ENCODE data around the gene ZBTB7B.

Gene ZBTB7B

DNA sequence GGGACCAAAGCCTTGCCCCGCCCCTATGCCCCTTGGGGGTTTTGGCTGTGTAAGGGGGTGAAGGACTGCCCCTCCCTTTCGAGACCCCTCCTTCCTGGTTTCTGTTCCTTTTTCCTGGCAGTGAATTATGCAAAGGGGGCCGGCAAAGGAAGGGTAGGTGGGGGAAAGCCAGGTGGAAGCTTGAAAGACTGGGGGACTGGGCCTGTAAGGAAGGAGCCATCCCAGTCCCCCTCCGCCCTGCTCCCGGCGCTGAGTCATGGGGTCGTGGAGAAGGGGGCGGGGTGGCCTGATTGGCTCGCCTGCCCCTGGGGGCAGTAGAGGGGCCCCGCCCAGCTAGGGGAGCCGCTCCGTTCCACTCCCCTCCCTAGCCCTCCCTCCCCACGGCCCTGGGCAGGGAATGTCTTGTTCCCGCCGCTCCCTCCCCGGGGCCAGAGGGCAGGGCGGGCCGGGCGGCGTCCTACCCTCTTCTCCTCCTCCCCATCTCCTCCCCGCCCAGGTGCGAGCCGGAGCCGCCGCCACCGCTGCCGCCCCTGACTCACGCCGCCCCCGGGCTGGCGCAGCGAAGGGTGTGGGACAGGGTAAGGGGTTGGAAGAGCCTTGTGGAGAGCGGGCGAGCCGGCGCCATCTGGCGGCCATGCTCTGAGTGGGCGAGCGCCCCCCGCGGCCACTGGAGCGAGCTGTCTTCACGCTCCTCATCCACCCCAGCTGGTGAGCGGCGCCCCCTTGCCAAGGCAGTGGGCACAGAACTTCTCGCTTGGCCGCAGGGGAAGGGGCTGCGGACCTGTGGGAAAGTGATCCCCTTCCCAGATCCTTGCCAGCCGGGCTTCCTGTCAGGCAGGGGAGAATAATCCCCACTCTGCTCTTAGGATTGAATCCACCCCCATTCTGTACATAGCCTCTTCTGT, 14.7 kb downstream of the ZBTB7B start:
- peak; percentile 58 for DNase-seq (ENCODE audit: low read depth)

DNA sequence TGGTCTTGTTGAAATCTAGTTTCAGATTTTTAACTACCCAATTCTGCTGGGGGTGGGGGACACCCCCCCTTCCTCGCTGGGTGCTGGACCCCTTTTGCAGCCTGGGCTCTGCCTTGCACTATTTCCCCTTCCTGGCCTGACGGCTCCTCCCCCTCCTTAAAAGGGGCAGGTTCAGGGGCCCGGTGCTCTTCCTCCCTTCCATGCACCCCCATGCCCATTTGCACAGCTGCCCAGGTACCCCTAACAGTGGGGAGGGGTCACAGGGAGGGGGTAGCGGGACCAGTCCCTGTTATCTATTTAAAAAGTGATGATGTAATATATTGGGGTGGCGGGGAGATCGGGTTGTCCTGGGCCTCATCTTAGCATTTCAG, 15.3 kb downstream of the ZBTB7B start:
- no peak for DNase-seq (ENCODE audit: low read depth)

DNA sequence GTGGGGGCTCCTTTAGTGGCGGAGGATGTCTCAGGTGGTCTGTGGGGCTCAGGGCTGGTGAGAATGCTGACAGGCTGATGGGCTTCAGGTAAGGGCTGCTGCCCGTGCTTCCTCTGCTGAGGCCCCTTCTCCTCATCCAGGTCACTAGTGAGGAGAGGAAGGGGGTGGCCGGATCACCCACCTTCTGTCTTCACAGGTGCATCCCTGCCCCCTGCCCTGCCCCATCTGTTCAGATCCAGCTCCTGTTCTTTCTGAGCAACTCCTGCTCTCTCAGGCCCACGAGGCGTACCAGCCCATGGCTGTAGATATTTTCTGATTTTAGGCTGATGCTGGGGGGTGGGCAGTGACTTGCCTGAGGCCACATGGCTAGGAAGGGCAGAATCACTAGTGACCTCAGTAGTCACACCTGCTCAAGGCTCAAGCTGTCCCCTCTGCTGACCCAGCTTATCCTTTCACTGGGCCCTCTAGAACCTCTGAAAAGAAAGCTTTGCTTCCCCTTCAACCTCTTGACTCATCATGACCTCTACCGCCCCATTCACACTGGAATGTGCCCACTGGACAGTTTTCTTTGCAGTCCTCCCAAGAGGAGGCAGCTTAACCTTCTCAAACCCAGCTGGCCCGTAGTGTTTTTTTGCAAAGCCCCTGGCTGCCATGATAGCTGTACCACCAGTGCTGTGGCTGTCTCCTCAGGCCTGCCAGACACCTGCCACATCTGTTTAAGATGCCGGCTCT, 16.2 kb downstream of the ZBTB7B start:
- no peak for DNase-seq (ENCODE audit: low read depth)

DNA sequence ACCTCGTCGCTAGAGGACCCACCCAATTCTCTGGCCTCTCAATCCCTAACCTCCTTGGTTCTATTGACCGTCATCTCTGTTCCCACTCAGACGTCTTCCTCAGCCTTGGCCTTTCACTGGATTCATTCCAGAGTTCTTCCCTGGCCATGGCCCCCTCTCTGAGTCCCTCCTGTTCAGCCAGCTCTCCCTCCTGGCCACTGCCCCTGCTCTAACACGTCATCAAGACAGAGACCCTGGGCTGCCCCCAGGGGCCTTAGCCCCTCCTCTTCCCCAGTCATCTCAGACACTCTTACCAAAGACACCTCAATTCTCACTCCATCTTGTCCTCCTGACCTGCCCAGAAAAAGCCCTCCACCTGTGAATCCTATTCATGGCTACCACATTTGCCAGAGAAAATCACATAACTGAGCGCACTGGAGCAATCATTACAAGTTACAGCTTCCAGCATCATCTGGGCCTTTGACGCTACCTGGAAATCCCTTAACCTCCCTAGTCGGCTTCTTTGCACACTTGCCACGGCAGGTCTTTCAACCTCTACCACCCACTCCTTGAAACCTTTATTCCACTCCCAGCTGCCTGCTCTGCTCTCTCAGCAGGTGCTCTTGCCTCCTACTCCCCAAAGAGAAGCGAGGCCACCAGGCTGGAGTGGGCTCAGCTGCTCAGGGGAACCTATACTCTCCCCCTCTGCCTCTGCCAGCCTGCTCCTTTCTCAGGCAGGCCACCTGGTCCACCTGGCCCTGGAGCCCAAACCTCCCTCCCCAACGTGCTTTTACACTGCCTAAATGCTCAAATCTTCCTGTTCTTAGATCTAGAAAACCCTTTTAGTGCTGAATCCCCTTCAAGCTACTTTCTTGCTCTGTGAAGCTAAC, 17.0 kb downstream of the ZBTB7B start:
- no peak for DNase-seq (ENCODE audit: low read depth)

DNA sequence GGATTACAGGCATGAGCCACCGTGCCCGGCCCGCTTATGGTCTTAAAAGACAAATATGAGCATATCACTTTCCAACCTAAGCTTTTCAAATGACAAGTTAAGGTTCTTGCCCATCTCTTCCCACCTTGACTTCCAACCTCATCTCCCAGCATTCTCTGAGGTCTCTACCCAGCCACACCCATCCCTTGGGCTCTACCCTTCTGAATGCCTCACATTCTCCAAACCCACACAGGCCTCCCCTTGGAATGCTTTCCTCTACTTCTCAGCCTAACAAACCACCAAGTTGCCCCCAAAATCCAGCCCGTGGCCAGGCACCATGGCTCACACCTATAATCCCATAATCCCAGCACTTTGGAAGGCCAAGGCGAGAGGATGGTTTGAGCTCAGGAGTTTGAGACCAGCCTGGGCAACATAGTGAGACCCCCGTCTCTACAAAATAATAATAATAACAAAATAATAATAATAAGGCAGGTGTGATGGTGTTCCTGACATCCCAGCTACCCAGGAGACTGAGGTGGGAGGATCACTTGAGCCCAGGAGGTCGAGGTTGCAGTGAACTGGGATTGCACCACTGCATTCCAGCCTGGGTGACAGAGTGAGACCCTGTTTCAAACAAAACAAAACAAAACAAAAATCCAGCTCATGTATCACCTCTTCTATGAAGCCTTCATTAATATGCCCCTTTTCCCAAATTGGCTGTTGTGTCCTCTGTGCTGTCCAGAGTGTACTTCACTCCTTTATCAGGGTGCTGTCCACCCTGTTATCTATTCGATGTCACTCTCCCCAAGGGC, 19.7 kb downstream of the ZBTB7B start:
- DNase-seq (ENCODE audit: low read depth): no peak

DNA sequence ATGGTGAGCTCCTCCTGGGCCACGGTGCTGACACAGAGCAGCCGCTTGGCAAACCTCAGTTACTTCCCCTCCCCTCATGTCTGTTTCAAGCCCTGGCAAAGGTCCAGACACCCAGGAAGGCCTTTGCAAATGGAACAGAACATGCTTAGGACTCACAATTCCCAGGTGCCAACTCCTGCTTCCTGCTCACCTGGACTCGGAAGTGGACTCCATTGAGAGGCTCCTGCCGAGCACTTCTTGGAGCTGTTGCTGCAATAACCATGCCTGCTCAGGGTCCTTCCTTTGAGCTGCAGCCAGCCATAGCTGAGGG, 20.3 kb downstream of the ZBTB7B start:
- DNase-seq (ENCODE audit: low read depth): no peak

DNA sequence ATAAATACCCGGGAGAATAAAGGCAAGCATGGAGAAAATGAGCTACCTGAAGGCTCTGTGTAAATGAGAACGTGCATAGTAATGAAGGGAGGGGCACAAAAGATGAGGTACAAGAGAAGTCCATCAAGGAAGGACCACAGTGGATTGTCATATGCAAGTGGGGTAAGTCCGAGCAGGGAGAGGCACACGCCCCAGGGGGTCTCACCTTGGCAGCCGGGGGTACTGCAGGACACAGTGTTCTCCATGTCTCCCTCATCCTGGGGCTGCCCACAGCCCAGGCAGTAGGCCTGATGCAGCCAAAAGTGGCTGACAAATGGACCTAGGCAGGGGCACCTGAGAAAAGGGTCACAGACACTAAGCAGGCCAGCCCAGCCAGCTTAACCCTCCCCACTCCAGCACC, 21.0 kb downstream of the ZBTB7B start:
- DNase-seq (ENCODE audit: low read depth): no peak

DNA sequence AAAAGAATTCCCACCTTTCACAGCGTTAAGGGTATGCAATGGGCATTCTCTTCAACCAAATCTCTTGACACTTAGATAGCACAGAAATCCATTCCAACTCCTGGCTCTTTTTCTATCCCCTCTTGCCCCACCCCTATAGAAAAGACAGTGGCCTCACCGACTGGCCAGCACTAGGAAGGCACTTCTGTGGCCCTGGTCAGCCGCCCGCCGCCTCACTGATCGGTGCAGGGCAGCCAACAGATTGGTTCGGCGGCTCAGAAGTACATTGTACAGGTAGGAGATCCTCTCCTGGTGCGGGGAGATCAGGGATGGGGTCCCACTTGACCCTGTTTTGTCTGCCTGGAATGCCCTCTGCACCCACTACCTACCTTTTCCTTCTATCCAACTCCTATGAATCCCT, 21.7 kb downstream of the ZBTB7B start:
- no peak for DNase-seq (ENCODE audit: low read depth)

DNA sequence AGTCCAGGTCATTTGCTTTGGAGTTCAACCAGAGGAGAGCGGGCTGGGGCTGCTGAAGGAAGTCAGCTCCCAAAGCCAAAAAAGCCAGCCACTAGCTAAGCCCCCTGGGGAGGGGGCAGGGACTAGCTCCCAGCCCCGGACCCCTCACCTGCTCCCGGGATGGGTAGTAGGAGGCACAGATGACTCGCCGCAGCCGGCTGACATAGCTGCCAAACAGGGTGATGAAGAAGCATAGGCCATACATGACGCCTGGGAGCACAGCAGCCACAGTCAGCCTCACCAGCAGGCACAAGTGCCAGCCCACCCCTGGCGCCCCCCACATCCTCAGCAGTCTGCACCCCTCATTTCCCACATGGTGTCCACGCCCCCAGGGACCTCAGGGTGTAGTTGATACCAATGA, 23.6 kb downstream of the ZBTB7B start:
- no peak for DNase-seq (ENCODE audit: low read depth)

DNA sequence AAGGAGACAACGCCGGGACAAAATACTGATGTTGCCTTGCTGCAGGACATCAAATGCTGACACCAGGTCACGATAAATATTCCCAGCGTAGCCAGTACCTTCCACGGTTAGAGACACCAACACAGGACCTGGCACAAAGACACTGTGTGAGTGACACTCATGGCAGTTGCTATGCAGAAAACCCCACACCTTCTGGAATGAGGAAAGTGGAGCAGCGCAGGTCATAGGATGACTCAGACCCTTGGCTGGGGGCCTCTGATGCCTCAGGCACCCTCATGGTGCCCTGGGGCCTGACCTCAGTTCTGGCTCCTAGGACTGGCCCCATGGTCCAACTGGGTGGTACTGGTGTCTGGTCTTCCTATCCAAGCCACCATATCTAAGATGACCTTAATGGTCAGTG, 24.0 kb downstream of the ZBTB7B start:
- DNase-seq (ENCODE audit: low read depth): no peak

DNA sequence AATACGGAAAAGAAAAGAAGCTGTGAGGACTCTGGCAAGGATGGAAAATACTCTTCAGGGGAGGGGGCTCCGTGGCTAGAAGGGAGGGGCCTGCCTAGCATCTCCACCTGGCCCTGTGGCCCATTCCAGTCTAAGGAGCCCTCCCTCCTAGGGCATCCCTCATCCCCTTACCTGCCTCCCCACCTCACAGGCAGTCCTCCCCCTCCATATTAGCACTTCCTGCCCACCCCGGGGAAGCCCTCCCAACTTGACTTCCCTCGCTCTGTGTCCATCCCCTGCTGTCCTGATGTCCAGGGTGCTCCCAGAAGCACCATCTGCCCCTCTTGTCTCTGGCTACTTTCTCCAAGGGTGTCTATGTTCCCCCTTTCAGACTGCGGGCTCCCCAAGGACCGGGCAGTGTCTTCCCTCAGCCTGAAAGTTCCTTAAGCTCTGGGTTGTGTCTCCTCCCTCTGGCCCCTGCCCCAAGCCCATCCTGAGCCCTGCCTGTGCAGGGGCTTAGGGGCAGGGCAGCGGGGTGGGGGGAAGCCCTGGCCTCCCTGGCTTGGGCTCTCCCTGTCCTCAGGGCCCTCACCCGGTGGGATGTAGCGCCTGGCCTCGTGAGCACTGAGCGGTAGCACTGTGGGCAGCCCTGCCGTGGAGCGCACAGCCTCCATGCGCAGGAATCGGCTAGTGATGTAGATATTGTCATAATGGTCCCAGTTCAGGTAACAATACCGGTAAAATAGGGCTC, 27.1 kb downstream of the ZBTB7B start:
- no peak for DNase-seq (ENCODE audit: low read depth)

DNA sequence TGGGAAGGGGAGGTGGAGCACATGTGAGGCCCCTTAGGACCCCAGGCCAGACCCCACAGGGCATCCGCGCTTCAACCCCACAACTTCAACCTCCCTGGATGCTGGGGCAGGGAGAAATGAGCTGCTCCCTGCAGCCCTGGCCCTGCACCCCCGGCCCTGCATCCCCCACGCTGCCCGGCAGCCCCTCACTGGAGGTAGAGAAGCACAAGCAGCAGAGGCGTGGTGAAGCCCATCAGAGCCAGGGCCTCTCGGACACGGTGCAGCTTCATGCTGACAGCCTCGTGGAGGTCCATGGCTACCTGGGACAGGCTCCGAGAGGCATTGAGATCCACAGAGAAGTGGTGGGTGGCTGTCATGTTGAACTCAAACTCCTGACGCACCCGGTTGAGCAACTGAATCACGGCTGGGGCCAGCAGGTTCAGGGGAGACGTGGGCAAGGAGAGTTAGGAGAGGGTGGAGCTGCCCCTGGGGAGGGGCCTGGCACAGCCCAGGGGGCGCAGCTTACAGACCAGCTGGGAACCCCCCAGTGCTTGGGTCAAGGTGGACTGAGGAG, 27.7 kb downstream of the ZBTB7B start:
- DNase-seq (ENCODE audit: low read depth): no peak

DNA sequence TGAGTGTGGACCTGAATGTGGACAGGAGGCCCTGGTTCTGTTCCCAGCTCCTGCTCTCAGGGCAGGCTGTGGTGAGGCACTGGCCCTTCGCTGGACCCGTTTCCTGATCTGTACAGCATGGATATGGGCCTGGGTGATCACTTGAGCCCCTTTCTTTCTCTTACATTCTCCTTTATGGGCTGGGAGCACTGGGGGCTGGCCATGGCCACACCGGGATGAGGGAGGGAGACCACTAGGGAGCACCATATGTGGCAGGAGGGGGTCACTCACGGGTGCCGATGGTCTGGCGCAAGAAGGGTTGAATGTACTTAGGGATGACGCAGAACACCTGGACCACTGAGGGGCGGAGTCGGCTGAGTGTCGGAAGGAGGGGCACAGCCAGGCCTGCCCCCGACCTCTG, 28.3 kb downstream of the ZBTB7B start:
- DNase-seq (ENCODE audit: low read depth): no peak

DNA sequence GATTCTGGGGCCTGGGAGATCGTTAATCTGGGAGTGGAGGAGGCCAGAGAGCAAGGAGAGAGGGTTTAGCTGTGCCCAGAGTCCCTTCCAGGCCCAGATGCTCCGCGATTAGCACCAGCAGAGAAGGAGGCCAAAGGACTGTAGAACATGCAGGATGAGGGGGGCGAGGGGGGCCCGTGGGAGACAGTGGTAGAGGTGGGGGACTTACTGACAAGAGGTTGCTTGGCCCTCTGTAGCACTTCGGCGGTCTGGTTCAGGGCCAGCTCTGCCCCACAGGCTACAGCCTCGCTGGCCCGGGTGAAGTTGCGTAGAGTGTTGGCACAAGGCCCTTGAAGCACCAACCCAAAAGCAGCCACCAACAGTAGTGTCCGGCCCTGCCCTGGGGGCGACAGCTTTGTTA, 30.3 kb downstream of the ZBTB7B start:
- no peak for DNase-seq (ENCODE audit: low read depth)

DNA sequence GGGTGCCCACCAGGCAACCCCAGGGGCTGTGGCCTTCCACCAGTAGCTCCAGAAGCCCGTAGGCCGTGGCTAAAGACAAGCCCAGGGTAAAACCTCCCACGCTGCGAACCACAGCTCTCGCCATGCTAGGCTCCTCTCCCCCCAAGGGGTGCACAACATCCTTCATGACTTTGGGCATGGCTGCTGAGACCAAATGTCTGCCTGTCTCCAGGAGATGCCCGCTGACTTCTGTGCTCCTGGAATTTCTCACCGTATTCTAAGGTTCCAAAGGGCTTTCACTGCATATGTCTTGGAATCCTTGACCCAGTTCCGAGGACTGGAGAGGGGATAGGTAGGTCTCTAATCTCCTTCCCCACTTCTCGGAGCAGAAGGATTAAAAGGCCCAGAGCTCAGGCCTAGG, 30.9 kb downstream of the ZBTB7B start, which contains the start of the genes DCST1 and DCST2:
Gene DCST1 (plus strand): TSS at position 301 of the 400 bp plus-strand sequence. CDS start 213 bp downstream, outside the sequence.
Gene DCST2 (minus strand): TSS at position 258 of the 400 bp plus-strand sequence. CDS start 80 bp downstream, at position 178.
- no peak for DNase-seq (ENCODE audit: low read depth)

DNA sequence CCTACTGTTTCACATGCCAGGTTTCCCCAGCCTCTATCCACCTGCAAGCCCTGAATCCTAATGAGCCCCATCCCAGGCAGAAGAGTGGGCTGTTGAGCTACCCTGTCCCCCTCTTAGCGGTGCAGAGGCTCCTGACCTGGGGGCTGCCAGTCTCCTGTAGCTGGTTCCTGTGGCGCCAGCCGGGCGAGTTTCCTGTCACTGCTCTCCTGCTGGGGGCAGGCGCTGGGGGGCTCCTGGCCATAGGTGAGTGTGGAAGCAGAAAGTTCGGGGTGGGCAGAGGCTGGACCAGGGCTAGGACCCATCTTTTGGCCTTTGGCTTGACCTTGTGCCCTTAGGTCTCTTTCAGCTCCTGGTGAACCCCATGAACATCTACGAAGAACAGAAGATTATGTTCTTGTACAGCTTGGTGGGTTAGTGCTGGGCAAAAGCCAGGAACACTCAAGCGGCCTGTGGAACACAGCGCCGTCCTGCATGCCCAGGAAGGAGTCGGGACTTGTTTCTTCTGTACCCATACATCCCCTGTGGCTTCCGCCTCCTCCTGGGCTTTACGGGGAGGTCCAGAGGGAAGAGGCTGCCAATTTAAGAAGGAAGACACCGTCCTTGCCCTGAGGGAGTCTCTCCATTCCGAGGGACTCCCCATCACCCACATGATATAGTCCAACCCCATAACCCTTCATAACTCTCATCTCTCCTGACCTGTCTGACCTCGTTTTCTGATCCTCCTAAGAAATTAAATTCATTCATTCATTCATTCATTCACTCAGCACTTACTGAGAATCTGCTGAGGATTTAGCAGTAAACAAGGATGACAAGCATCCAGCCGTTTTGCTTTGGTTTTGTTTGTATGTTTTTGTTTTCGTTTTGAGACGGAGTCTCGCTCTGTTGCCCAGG, 32.0 kb downstream of the ZBTB7B start:
- no peak for DNase-seq (ENCODE audit: low read depth)

DNA sequence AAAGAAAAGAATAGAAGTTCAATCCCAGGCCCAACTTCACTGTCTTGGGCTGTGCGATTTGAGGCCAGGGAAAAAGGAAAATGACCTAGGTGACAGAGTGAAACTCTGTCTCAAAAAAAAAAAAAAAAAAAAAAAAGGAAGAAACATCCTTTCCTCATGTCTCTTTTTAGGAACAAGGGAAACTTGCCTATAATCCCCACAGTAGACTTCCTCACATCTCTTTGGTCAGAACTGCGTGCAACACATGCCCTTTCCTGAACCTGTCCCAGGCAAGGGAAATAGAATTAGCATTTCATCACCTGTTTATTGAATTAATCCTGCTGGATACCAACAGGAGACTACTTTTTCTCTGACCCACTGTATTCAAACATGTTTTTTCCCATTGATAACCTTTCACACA, 33.3 kb downstream of the ZBTB7B start:
- no peak for DNase-seq (ENCODE audit: low read depth)

DNA sequence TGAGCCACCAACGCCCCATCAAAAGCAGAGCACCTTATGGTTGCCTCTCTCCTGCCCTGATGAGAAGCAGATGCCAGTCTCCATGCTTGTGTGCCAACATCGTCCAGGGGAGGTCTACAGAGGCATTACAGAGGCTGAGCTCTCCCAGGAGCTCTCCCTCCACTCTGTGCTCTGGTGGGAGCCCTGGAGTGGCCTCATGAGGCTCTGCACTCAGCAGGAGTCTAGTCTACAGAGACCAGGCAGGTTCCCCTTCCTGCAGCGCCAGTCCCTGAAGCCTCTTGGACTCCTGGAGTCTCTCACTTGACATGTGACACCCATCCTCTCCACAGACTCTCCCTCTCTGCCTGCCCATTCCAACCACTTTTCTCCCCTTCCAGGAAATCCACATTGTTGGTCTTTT, 34.4 kb downstream of the ZBTB7B start:
- DNase-seq (ENCODE audit: low read depth): no peak

DNA sequence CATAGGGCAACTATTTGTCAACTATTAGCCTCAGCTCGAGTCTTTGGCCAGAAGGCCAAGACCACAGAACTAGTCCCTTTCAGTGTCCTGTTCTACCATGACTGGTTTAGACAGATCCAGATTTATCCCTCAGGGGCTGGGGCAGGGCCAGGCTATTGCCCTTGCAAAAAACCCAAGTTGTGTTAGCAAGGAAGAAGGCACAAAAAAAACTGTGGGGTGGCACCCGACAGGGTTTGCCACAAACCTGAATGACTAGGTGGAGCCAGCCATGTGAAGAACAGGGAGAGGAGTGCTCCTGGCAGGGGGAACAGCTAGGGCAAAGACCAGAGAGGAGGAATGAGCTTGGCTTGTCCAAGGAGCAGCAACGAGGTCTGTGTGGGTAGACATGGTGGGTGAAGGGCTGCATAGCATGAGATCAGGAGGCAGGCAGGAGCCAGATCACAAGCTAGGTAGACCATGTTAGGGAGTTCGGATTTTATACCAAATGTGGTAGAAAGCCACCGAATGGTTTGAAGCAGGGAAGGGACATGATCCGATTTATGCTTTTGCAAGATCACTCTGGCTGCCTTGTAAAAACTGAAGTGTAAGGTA, 35.3 kb downstream of the ZBTB7B start:
- DNase-seq (ENCODE audit: low read depth): no peak
